Measurements from ENCODE around the gene SEPHS1. TPM values are rescaled to one million over a fixed set of nuclear protein-coding genes. Genes with fewer than 3 reads are reported as not detected.

The SEPHS1 gene
- total and polyA plus RNA-seq, 2 donors (not counting 3 experiments of a cell fraction or from before 2014, with no cell fraction given) = 40.6 to 55.4 TPM

DNA sequence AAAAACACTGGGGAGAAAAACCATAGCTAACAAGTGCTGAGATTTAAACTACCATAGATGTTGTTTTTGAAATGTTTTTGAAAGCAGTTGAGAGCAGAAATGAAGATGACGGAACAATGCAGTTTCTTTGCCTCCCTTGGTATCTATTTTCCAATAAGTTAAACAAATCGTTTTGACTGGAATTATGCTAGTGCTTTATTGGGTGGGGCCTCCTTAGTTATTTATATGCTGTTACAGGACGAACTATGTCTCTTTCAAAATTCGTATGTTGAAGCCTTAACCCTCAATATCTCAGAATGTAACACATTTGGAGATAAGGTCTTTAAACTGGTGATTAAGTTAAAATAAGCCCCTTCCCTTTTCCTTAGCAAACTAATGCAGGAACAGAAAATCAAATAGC is 45.5 kb upstream of the SEPHS1 start:
- FAIRE-seq = no peak
- CTCF ChIA-PET = interaction anchor here (0.7 to 1.9 kb wide), 4 partner anchors 9 to 17 kb away, joined by 3 to 4 read pairs (median 3); no protein-coding TSS in a partner anchor
- no peaks in the 10 kb centered on the region for H4K20me1 ChIP-seq (replicated peaks; ENCODE audit: control insufficient read depth, extremely low read depth, insufficient read depth, low read length)
- H2AFZ ChIP-seq (ENCODE audit: low read depth, low read length) = no peak overlapping the region
- no peak overlapping the region for H3K9ac ChIP-seq (replicated peaks; ENCODE audit: extremely low read depth, insufficient read depth, low read length)
- no peaks in the 10 kb centered on the region for H3K9me3 ChIP-seq (replicated peaks; ENCODE audit: control insufficient read depth, insufficient read depth, low read length)
- BruUV-seq (replicated peaks) = no TSS peak
- dilution Hi-C loops (cut with MboI; ENCODE audit: extremely low pct_ligation_motif_present, low sequenced_read_pairs) (no loop called here), intact Hi-C loops (cut with micrococcal nuclease) (no loop called here)
- no peak overlapping the region for H3K4me2 ChIP-seq (ENCODE audit: insufficient read depth, low read length)
- H3K9me1 ChIP-seq (replicated peaks; ENCODE audit: control insufficient read depth, extremely low read depth, insufficient read depth, low read length) = no peaks in the 10 kb centered on the region
- POLR2A ChIA-PET = no interaction called here
- peaks cover 15 to 19% of the 10 kb centered on the region in 2 experiments for H3K27me3 ChIP-seq (ENCODE audit: control insufficient read depth in 2 of 2, insufficient read depth in 2 of 2, low read length in 2 of 2)
- H3K4me3 ChIP-seq (replicated peaks in 1 of 3; ENCODE audit: insufficient read depth in 1 of 3, low read depth in 1 of 3, low read length in 3 of 3) = no peak overlapping the region
- H3K79me2 ChIP-seq (ENCODE audit: control insufficient read depth, insufficient read depth, low read length) = no peaks in the 10 kb centered on the region
- H3K4me1 ChIP-seq (ENCODE audit: control insufficient read depth, extremely low read depth, insufficient read depth, low read length) = peaks cover 2% of the 10 kb centered on the region
- TF ChIP-seq FOS (IDR thresholded peaks at IDR 0.05; ENCODE audit: borderline replicate concordance, insufficient read depth, low read length) = no peak
- no peak for TF ChIP-seq JUN (IDR thresholded peaks at IDR 0.05; ENCODE audit: borderline replicate concordance, insufficient read depth, insufficient read length, low read depth)
- TF ChIP-seq, protein P1, sequence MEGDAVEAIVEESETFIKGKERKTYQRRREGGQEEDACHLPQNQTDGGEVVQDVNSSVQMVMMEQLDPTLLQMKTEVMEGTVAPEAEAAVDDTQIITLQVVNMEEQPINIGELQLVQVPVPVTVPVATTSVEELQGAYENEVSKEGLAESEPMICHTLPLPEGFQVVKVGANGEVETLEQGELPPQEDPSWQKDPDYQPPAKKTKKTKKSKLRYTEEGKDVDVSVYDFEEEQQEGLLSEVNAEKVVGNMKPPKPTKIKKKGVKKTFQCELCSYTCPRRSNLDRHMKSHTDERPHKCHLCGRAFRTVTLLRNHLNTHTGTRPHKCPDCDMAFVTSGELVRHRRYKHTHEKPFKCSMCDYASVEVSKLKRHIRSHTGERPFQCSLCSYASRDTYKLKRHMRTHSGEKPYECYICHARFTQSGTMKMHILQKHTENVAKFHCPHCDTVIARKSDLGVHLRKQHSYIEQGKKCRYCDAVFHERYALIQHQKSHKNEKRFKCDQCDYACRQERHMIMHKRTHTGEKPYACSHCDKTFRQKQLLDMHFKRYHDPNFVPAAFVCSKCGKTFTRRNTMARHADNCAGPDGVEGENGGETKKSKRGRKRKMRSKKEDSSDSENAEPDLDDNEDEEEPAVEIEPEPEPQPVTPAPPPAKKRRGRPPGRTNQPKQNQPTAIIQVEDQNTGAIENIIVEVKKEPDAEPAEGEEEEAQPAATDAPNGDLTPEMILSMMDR (IDR thresholded peaks at IDR 0.05; ENCODE audit: extremely low read depth in 1 of 2, insufficient read depth in 1 of 2, low read depth in 1 of 2, low read length in 2 of 2) = no peak
- no peak for TF ChIP-seq EZH2 (IDR thresholded peaks at IDR 0.05; ENCODE audit: borderline replicate concordance, low read depth, low read length, severe bottlenecking)
- no peak for TF ChIP-seq POLR2A (IDR thresholded peaks at IDR 0.05; ENCODE audit: low read depth, low read length)
- no peak for TF ChIP-seq GATA2 (IDR thresholded peaks at IDR 0.05; ENCODE audit: insufficient read depth, insufficient read length, low read depth, low read length)
- TF ChIP-seq, protein P2, sequence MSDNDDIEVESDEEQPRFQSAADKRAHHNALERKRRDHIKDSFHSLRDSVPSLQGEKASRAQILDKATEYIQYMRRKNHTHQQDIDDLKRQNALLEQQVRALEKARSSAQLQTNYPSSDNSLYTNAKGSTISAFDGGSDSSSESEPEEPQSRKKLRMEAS (IDR thresholded peaks at IDR 0.05; ENCODE audit: insufficient read depth, insufficient read length) = no peak
- TF ChIP-seq POLR2AphosphoS5 (IDR thresholded peaks at IDR 0.05; ENCODE audit: insufficient read depth, low read depth, low read length) = no peak
- no peak for TF ChIP-seq MYC (IDR thresholded peaks at IDR 0.05; ENCODE audit: low read depth, low read length)
- no peak for DNase-seq (ENCODE audit: low read depth, low spot score)
- H3K36me3 ChIP-seq (ENCODE audit: control insufficient read depth in 2 of 2, extremely low read depth in 1 of 2, insufficient read depth in 2 of 2, low read length in 2 of 2) = no peaks in the 10 kb centered on the region
- no peak overlapping the region for H3K27ac ChIP-seq (ENCODE audit: insufficient read depth, low read depth, low read length)

Measured in endothelial cell of umbilical vein (primary cell).